ENCODE data around the gene ENC1.

ENC1 gene

GRCh38 chr5:74608736-74609601, 31.6 kb downstream of the ENC1 start:
- TF ChIP-seq, protein P1, sequence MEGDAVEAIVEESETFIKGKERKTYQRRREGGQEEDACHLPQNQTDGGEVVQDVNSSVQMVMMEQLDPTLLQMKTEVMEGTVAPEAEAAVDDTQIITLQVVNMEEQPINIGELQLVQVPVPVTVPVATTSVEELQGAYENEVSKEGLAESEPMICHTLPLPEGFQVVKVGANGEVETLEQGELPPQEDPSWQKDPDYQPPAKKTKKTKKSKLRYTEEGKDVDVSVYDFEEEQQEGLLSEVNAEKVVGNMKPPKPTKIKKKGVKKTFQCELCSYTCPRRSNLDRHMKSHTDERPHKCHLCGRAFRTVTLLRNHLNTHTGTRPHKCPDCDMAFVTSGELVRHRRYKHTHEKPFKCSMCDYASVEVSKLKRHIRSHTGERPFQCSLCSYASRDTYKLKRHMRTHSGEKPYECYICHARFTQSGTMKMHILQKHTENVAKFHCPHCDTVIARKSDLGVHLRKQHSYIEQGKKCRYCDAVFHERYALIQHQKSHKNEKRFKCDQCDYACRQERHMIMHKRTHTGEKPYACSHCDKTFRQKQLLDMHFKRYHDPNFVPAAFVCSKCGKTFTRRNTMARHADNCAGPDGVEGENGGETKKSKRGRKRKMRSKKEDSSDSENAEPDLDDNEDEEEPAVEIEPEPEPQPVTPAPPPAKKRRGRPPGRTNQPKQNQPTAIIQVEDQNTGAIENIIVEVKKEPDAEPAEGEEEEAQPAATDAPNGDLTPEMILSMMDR (IDR thresholded peaks at IDR 0.05; ENCODE audit: low read depth, low read length, missing control alignments) = no peak
- DNase-seq (ENCODE audit: low read depth) = no peak
- no peak overlapping the region for H3K4me3 ChIP-seq (ENCODE audit: low read depth, low read length)

DNA sequence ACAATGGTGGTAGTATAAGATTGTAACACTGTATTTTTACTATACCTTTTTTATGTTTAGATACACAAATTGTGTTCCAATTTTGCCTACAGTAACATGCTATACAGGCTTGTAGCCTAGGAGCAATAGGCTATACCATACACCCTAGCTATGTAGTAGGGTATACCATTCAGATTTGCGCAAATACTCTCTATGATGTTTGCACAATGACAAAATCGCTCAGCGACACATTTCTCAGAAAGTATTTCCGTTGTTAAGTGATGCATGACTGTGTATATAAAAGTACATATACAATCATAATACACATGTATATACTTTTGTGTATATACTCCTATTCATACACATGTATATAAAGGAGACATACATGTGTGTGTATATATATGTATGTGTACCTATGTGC, 34.8 kb downstream of the ENC1 start:
- TF ChIP-seq, protein P1 (IDR thresholded peaks at IDR 0.05; ENCODE audit: low read depth, low read length, missing control alignments) = no peak
- no peak overlapping the region for H3K4me3 ChIP-seq (ENCODE audit: low read depth, low read length)
- DNase-seq (ENCODE audit: low read depth) = no peak

DNA sequence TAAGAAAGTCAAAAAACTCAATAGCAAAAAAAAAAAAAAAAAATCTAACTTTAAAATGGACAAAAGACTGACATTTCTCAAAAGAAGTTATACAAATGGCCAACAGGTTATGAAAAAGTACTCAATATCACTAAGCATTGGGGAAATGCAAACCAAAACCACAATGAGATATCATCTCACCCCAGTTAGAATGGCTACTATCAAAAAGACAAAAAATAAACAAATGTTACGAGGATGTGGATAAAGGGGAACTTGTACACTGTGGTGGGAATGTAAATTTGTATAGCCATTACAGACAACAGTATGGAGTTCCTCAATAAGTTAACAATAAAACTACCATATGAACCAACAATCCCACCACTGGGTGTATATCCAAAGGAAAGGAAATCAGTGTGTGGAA, 37.2 kb downstream of the ENC1 start:
- TF ChIP-seq, protein P1 (IDR thresholded peaks at IDR 0.05; ENCODE audit: low read depth, low read length, missing control alignments) = no peak
- no peak overlapping the region for H3K4me3 ChIP-seq (ENCODE audit: low read depth, low read length)
- DNase-seq (ENCODE audit: low read depth) = no peak

- H3K4me3 ChIP-seq (ENCODE audit: low read depth, low read length) = no peak overlapping the region
- DNase-seq (ENCODE audit: low read depth) = no peak
- TF ChIP-seq, protein P1 (IDR thresholded peaks at IDR 0.05; ENCODE audit: low read depth, low read length, missing control alignments) = no peak
Observed at GRCh38 chr5:74599148-74599547, 41.4 kb downstream of the ENC1 start.

DNA sequence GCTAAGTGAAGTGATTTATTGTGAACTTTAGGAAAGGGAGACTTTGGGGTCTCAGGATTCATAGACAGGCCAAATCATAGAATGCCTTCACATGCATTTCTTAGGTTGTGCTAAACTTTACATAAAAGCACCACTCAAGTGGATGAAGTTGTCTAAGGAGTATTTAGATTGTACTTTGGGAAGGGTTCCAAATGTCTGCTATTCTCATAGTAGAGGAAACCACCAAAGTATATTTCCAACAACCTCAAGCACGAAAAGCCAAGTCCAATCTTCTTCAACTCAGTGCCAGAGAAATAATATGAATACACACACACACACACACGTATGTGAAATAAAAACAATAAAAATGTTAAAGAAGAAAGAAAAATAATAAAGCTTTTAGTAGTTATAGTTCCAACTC, 41.8 kb downstream of the ENC1 start:
- no peak for DNase-seq (ENCODE audit: low read depth)
- TF ChIP-seq, protein P1 (IDR thresholded peaks at IDR 0.05; ENCODE audit: low read depth, low read length, missing control alignments) = no peak
- H3K4me3 ChIP-seq (ENCODE audit: low read depth, low read length) = no peak overlapping the region

GRCh38 chr5:74596927-74597326, 43.6 kb downstream of the ENC1 start:
- TF ChIP-seq, protein P1 (IDR thresholded peaks at IDR 0.05; ENCODE audit: low read depth, low read length, missing control alignments) = no peak
- no peak for DNase-seq (ENCODE audit: low read depth)
- no peak overlapping the region for H3K4me3 ChIP-seq (ENCODE audit: low read depth, low read length)

All from GM12864 (cell line).